Bone marrow (tissue), 2 donors: ENCODE data around the gene AMN.
"Not testable (repeated sequence)": the region's sequence is repeated elsewhere in the genome, so short reads cannot be mapped to it uniquely, and the experiment has no call there.

Experiments
- DNase-seq, 2 donors: peaks; one replicate each; lab custom pipeline; 2025; lab: John Stamatoyannopoulos, UW

The AMN gene

GRCh38 chr14:102922490-102923200, at the start of gene AMN:
TSS of gene AMN (plus strand) at chr14:102922663. CDS start at chr14:102922689, 26 bp downstream.
- DNase-seq: no peak

GRCh38 chr14:102873131-102873530, 49.3 kb upstream of the AMN start:
- DNase-seq: no peak

GRCh38 chr14:102873546-102874061, 48.9 kb upstream of the AMN start:
- DNase-seq: no peak

GRCh38 chr14:102875652-102876051, 46.8 kb upstream of the AMN start:
- DNase-seq: no peak

GRCh38 chr14:102877511-102877910, 45.0 kb upstream of the AMN start:
- not testable (repeated sequence) for DNase-seq

- no peak for DNase-seq
These were observed 44.1 kb upstream of the AMN start for GRCh38 chr14:102878174-102878969.

- no peak for DNase-seq
These were observed 43.4 kb upstream of the AMN start for GRCh38 chr14:102878970-102879460.

- no peak for DNase-seq
These were observed 40.1 kb upstream of the AMN start for GRCh38 chr14:102882226-102882906.

- DNase-seq: no peak
These were observed 39.3 kb upstream of the AMN start for GRCh38 chr14:102883089-102883541.

- DNase-seq: no peak
These were observed 38.9 kb upstream of the AMN start for GRCh38 chr14:102883554-102883953.

GRCh38 chr14:102885737-102886447, 36.6 kb upstream of the AMN start:
- DNase-seq: no peak

- no peak for DNase-seq
These were observed 33.7 kb upstream of the AMN start for GRCh38 chr14:102888748-102889147.

GRCh38 chr14:102889615-102890014, 32.8 kb upstream of the AMN start:
- DNase-seq: no peak

GRCh38 chr14:102891111-102891510, 31.4 kb upstream of the AMN start:
- no peak for DNase-seq

- DNase-seq: no peak
These were observed 30.9 kb upstream of the AMN start for GRCh38 chr14:102891556-102891955.

GRCh38 chr14:102892651-102893050, 29.8 kb upstream of the AMN start:
- no peak for DNase-seq

GRCh38 chr14:102893452-102893851, 29.0 kb upstream of the AMN start:
- DNase-seq: no peak

- DNase-seq: not testable (repeated sequence)
These were observed 25.7 kb upstream of the AMN start for GRCh38 chr14:102896735-102897134.

GRCh38 chr14:102897299-102898027, 25.0 kb upstream of the AMN start:
- no peak for DNase-seq

GRCh38 chr14:102898298-102898697, 24.2 kb upstream of the AMN start:
- no peak for DNase-seq
